Measurements from ENCODE around the gene HOXD4. TPM values are rescaled to one million over a fixed set of nuclear protein-coding genes. Genes with fewer than 3 reads are reported as not detected.
A peak's percentile ranks its signal among the peaks of the same experiment; 100 is the strongest.

HOXD4 gene
- total RNA-seq, 1 experiment from 2014 or later = 0.61 TPM

DNA sequence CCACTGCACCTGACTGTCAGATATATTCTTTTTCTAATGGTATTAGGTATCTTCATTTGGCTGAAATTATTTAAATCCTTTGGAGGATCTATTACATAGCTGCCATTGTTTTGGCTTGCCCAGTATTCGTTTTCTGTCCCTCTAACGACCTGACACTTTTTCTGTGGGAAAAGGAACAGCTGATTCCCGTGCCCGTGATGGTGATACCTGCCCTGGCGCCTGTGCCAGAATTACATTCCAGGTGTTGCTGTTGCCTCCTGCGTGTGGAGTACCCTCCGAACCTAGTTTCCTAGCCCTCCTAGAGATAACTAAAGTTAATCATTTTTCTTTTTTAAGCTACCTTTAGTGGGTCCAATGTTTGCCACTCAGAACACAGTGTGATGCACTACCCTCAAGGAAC, 51.1 kb downstream of the HOXD4 start (continued):
- TF ChIP-seq, protein P1, sequence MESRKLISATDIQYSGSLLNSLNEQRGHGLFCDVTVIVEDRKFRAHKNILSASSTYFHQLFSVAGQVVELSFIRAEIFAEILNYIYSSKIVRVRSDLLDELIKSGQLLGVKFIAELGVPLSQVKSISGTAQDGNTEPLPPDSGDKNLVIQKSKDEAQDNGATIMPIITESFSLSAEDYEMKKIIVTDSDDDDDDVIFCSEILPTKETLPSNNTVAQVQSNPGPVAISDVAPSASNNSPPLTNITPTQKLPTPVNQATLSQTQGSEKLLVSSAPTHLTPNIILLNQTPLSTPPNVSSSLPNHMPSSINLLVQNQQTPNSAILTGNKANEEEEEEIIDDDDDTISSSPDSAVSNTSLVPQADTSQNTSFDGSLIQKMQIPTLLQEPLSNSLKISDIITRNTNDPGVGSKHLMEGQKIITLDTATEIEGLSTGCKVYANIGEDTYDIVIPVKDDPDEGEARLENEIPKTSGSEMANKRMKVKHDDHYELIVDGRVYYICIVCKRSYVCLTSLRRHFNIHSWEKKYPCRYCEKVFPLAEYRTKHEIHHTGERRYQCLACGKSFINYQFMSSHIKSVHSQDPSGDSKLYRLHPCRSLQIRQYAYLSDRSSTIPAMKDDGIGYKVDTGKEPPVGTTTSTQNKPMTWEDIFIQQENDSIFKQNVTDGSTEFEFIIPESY (IDR thresholded peaks at IDR 0.05; ENCODE audit: extremely low read depth, insufficient replicate concordance, low read length) = no peak
- TF ChIP-seq RAD21 (IDR thresholded peaks at IDR 0.05; ENCODE audit: low read depth) = no peak

MicroRNAs within 50 kb of the gene (microRNA counts, 767-probe panel; counts per million panel counts)
- microRNA hsa-miR-10b-5p = not detected

Small RNA genes within 50 kb of the gene (microRNA-seq; reads per million reads assigned to microRNA genes)
- 1,066 reads per million, percentile 81 among the genes with 10 or more reads in this experiment for gene MIR10B (ENCODE audit: borderline number of aligned reads)

Other genes with a start within 250 kb of the HOXD4 start
- gene LNPK, start 149.3 kb upstream of the HOXD4 start, total RNA-seq (2021; ENCODE audit: unreplicated experiment) = 22.3 TPM
- gene EVX2, start 67.6 kb upstream of the HOXD4 start, total RNA-seq (2021; ENCODE audit: unreplicated experiment) = not detected
- not detected for gene HOXD13, start 58.8 kb upstream of the HOXD4 start, total RNA-seq (2021; ENCODE audit: unreplicated experiment)
- 0.27 TPM for gene HOXD12, start 51.8 kb upstream of the HOXD4 start, total RNA-seq (2021; ENCODE audit: unreplicated experiment)
- gene HOXD11, start 44.3 kb upstream of the HOXD4 start, total RNA-seq (2021; ENCODE audit: unreplicated experiment) = not detected
- not detected for gene HOXD10, start 34.8 kb upstream of the HOXD4 start, total RNA-seq (2021; ENCODE audit: unreplicated experiment)
- not detected for gene HOXD9, start 28.8 kb upstream of the HOXD4 start, total RNA-seq (2021; ENCODE audit: unreplicated experiment)
- gene HOXD8, start 21.8 kb upstream of the HOXD4 start, total RNA-seq (2021; ENCODE audit: unreplicated experiment) = 6.0 TPM
- gene HOXD3, start 5.8 kb downstream of the HOXD4 start, total RNA-seq (2021; ENCODE audit: unreplicated experiment) = 1.4 TPM
- not detected for gene HOXD1, start 37.1 kb downstream of the HOXD4 start, total RNA-seq (2021; ENCODE audit: unreplicated experiment)
- 38.9 TPM for gene MTX2, start 117.9 kb downstream of the HOXD4 start, total RNA-seq (2021; ENCODE audit: unreplicated experiment)